AG09319 (cell line): Measurements from ENCODE around the gene JAK3.
"Not testable (repeated sequence)": the region's sequence is repeated elsewhere in the genome, so short reads cannot be mapped to it uniquely, and the experiment has no call there.

Source experiments
- DNase-seq: peaks from one replicate; pipeline ENCODE4 v3.0.0-alpha.2; 2010; ENCODE audit warnings: low read depth; ENCODE audit errors: extremely low read depth
- TF ChIP-seq, protein P1 (sequence below): IDR thresholded peaks from 2 replicates; pipeline ENCODE4 v1.5.1; 2011; ENCODE audit warnings: low read depth, mild to moderate bottlenecking, inconsistent platforms, low read length, moderate library complexity

JAK3 gene

GRCh38 chr19:17847538-17848366 lies at the start of gene JAK3:
JAK3 (minus strand) TSS chr19:17847982; CDS start chr19:17844417, 3,565 bp downstream.
- DNase-seq: peak; percentile 27

GRCh38 chr19:17893766-17894165 lies 46.0 kb upstream of the JAK3 start:
- TF ChIP-seq, protein P1, sequence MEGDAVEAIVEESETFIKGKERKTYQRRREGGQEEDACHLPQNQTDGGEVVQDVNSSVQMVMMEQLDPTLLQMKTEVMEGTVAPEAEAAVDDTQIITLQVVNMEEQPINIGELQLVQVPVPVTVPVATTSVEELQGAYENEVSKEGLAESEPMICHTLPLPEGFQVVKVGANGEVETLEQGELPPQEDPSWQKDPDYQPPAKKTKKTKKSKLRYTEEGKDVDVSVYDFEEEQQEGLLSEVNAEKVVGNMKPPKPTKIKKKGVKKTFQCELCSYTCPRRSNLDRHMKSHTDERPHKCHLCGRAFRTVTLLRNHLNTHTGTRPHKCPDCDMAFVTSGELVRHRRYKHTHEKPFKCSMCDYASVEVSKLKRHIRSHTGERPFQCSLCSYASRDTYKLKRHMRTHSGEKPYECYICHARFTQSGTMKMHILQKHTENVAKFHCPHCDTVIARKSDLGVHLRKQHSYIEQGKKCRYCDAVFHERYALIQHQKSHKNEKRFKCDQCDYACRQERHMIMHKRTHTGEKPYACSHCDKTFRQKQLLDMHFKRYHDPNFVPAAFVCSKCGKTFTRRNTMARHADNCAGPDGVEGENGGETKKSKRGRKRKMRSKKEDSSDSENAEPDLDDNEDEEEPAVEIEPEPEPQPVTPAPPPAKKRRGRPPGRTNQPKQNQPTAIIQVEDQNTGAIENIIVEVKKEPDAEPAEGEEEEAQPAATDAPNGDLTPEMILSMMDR: no peak
- no peak for DNase-seq

More at GRCh38 chr19:17847538-17848366, at the start of gene JAK3:
- TF ChIP-seq, protein P1: no peak

DNA sequence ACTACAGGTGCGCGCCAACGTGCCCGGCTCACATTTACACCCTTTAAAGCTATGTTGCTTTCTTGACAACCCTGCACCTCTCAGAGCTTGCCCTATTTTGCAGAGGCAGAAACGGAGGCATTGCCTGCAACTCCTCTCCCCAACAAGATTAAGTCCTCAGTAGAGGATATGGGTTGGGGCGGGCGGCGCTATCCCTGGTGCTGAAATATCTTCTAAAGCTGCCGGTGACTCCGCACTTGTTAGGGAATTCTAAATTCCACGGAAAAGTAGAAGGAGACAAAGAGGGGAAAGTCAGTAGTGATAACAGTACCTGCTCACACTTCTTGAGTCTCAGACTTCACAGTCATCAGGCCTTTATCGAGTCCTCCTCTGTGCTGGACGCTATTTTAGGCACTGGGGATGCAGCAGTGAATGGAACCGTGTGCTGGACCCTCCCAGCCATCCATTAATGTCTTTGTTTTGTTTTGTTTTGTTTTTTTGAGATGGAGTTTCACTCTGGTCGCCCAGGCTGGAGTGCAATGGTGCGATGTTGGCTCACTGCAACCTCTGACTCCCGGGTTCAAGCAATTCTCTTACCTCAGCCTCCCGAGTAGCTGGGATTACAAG lies 41.9 kb upstream of the JAK3 start:
- TF ChIP-seq, protein P1: no peak
- DNase-seq: no peak

DNA sequence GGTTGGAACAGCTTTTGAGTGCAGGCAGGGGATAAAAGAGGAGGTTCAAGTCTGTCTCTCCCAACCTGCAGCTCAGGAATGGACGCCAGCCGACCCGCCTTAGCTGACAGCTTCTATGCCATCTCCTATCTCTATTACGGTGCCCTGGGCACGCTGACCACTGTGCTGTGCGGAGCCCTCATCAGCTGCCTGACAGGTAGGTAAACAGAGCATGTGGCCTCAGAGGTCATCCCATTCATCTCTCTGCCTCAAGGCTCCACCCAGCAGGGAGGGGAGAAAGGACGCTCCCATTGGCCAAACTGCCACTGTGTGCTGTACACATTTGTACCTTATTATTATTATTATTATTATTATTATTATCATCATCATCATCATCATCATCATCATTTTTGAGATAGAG lies 40.5 kb upstream of the JAK3 start:
- TF ChIP-seq, protein P1: no peak
- DNase-seq: no peak

DNA sequence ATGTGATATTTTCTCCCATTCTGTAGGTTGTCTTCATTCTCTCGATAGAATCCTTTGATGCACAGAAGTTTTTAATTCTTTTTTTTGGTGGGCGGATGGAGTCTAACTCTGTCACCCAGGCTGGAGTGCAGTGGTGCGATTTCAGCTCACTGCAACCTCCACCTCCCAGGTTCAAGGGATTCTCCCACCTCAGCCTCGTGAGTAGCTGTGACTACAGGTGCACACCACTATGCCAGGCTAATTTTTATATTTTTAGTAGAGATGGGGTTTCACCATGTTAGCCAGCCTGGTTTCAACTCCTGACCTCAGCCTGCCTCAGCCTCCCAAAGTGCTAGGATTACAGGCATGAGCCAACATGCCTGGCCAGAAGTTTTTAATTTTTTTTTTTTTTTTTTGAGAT lies 39.4 kb upstream of the JAK3 start:
- DNase-seq: not testable (repeated sequence)

DNA sequence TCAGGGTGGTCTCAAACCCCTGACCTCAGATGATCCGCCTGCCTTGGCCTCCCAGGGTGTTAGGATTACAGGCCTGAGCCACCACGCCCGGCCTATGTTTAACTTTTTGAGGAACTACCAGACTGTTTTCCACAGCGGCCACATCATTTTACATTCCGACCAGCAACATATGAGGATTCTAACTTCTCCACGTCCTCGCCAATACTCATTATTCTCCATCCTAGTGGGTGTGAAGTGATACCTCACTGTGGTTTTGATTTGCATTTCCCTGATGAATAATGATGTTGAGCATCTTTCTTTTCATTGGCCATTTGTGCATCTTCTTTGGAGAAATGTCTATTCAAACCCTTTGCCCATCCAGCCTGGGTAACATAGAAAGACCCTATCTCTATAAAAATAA lies 38.7 kb upstream of the JAK3 start:
- TF ChIP-seq, protein P1: no peak
- DNase-seq: no peak

GRCh38 chr19:17883627-17884410 lies 36.0 kb upstream of the JAK3 start:
- DNase-seq: no peak
- TF ChIP-seq, protein P1: no peak
